WERI-Rb-1 (cell line): Measurements from ENCODE around the gene MEP1B.

Experiments used
- DNase-seq: peaks from one replicate; pipeline ENCODE4 v3.0.0-alpha.2; 2020
- H3K27ac ChIP-seq: fragments of 250-450 bp; sonication (Bioruptor Pico); 2 replicates; pipeline ENCODE4 v1.5.1; 2020; ENCODE audit warnings: mild to moderate bottlenecking, moderate library complexity
- H3K27me3 ChIP-seq: fragments of 250-450 bp; sonication (Bioruptor Pico); 2 replicates; pipeline ENCODE4 v1.5.1; 2021; ENCODE audit warnings: mild to moderate bottlenecking, low read depth, moderate library complexity; ENCODE audit not compliant: insufficient read depth, severe bottlenecking
- H3K36me3 ChIP-seq: fragments of 250-450 bp; sonication (Bioruptor Pico); 2 replicates; pipeline ENCODE4 v1.5.1; 2020; ENCODE audit warnings: mild to moderate bottlenecking, moderate library complexity
- H3K4me3 ChIP-seq: 2 replicates; pipeline ENCODE4 v1.5.1; 2011; ENCODE audit warnings: low read depth, mild to moderate bottlenecking, control low read depth, low read length
- H3K9me3 ChIP-seq: fragments of 250-450 bp; sonication (Bioruptor Pico); 2 replicates; pipeline ENCODE4 v1.5.1; 2021; ENCODE audit warnings: mild to moderate bottlenecking, moderate library complexity; ENCODE audit not compliant: severe bottlenecking
- TF ChIP-seq, protein P1 (sequence below): IDR thresholded peaks from 2 replicates; pipeline ENCODE4 v1.5.1; 2011; ENCODE audit warnings: low read depth, mild to moderate bottlenecking, control low read depth, inconsistent platforms, low read length

Gene MEP1B

DNA sequence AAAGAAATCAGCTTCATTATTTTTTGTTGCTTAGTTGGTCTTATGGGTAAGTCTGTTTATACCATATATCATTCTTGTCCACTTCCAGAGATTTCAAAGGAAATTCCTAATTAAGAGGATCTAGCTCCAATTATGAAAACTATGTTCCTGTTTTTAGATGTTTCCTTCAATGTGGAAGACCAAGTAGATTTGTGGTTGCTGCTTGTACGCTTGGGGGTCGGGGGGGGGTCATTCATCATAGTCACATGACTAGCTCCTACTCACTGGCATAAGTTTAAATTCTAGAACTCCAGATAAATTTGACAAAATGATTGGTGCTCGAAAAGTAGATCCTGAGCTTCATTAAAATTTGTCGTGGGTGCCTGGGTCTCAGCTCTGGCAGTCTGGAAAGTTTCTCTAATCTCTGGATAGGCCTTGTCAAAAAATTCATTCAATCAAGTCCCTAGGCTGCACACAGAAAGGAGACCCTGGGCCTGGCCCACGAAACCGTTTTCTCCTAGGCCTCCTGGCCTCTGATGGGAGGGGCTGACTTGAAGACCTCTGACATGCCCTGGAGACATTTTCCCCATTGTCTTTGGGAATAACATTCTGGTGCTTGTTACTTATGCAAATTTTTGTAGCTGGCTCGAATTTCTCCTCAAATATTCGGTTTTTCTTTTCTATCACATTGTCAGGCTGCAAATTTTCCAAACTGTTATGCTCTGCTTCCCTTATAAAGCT lies 62.5 kb downstream of the MEP1B start:
- peaks cover 76% of the 10 kb centered on the region for H3K27me3 ChIP-seq
- H3K4me3 ChIP-seq, result no peak overlapping the region
- no peak for DNase-seq
- H3K9me3 ChIP-seq, result no peaks in the 10 kb centered on the region
- H3K27ac ChIP-seq, result no peak overlapping the region
- TF ChIP-seq, protein P1, sequence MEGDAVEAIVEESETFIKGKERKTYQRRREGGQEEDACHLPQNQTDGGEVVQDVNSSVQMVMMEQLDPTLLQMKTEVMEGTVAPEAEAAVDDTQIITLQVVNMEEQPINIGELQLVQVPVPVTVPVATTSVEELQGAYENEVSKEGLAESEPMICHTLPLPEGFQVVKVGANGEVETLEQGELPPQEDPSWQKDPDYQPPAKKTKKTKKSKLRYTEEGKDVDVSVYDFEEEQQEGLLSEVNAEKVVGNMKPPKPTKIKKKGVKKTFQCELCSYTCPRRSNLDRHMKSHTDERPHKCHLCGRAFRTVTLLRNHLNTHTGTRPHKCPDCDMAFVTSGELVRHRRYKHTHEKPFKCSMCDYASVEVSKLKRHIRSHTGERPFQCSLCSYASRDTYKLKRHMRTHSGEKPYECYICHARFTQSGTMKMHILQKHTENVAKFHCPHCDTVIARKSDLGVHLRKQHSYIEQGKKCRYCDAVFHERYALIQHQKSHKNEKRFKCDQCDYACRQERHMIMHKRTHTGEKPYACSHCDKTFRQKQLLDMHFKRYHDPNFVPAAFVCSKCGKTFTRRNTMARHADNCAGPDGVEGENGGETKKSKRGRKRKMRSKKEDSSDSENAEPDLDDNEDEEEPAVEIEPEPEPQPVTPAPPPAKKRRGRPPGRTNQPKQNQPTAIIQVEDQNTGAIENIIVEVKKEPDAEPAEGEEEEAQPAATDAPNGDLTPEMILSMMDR, result no peak
- no peaks in the 10 kb centered on the region for H3K36me3 ChIP-seq

DNA sequence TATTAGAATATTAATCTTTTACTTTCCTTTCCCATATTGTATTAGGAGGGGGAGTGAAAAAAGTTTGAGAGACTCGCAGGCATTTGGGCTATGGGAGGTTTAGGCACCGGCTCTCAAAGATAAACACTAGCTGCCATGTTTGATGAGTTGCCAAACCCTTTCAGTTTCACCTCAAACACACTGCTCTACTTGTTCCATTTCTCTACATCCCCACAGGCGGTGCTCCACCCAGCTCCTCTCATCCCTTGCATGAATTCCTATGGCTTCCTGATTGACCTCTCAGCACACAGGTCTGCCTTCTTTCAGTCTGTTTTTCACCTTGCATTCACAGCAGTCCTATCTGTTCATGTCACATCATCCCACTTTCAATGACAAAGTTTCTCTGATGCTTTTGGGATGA lies 65.7 kb downstream of the MEP1B start:
- Histone ChIP-seq H3K27ac (no peak overlapping the region), H3K4me3 (no peak overlapping the region), H3K27me3 (peaks cover 58% of the 10 kb centered on the region), H3K9me3 (peaks cover 2% of the 10 kb centered on the region), H3K36me3 (no peaks in the 10 kb centered on the region)
- TF ChIP-seq, protein P1, result no peak
- DNase-seq, result no peak

DNA sequence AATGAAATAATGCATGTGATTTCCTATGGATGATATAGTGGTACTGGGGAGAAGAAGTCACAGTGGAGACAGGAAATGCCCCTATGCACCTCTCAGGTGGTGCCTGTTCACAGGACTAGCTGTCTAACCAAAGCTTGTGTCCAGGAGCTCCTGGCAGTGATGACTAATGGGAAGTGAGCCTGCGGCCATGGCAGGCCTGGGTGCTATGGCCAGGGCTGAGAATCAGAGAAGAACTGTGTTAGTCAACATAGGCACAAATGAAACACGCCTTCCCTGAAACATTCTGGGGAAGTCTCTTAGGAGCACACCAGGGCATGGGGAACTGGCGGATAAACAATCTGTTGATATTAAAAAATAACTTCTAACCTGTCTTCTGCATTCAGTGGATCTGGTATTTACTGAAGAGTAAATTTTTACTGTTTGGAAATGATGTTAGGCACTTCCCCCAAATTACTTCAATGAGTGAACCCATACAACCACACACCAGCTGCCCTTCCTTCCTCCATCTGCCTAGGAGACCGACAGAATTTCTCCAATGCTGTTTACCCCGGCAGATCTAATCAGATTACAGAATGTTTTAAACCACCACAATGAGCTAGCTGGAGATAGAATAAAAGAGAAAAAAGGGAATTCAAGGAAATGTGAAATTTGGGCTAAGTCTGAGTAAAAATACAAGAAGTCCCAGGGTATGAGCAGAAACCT lies 67.4 kb downstream of the MEP1B start:
- H3K27me3 ChIP-seq, result peaks cover 61% of the 10 kb centered on the region
- DNase-seq, result no peak
- no peaks in the 10 kb centered on the region for H3K36me3 ChIP-seq
- no peak overlapping the region for H3K4me3 ChIP-seq
- H3K27ac ChIP-seq, result no peak overlapping the region
- H3K9me3 ChIP-seq, result peaks cover 2% of the 10 kb centered on the region
- TF ChIP-seq, protein P1, result no peak

DNA sequence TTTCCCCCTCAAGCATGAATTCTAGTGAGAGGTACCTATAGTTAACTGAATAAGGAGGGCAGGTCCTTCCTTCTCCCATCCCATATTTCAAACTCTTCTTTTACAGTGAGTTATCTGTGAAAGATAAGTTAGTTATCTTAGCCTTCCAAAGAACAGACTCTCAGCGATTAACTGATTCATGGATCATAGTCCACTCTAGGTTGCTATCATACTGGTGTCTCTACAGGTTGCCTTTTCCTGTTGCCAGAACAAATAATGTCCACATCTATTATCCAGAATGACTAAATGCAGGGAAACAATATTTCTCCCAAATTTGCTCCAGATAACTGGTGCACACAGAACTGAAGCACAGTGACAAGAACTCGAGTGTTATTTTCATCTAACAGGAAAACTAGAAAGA lies 68.3 kb downstream of the MEP1B start:
- TF ChIP-seq, protein P1, result no peak
- no peak for DNase-seq
- Histone ChIP-seq H3K4me3 (no peak overlapping the region), H3K27me3 (peaks cover 55% of the 10 kb centered on the region), H3K36me3 (no peaks in the 10 kb centered on the region), H3K27ac (no peak overlapping the region), H3K9me3 (peaks cover 2% of the 10 kb centered on the region)

DNA sequence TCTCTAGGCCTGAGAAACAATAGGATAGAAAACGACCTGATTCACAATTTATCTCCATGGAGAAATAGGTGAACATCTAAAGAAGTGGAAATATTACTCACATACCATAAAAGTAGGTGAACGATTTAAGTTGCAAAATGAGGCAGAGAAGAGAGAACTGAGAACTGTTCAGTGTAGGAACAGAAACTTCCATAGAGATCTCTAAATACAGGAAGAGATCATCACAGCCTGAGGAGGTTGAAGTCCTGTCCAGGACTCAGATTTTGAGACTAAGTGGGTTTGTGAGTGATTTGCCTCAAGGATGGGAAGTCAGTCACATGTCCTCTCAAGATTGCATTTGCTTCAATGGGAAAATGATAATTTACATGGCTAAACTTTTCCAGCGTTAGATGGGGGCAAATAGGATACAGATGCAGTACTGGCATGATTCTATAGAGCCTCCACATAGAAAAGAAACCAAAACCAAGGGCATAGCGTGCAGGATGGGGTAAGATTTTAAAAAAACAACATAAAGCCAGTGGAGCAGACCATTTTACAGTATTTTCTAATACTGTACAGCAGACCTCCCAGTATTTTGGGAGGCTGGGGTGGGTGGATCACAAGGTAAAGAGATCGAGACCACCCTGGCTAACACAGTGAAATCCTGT lies 68.8 kb downstream of the MEP1B start:
- H3K9me3 ChIP-seq, result peaks cover 2% of the 10 kb centered on the region
- no peak for DNase-seq
- H3K27me3 ChIP-seq, result peaks cover 50% of the 10 kb centered on the region
- TF ChIP-seq, protein P1, result no peak
- no peaks in the 10 kb centered on the region for H3K36me3 ChIP-seq
- H3K4me3 ChIP-seq, result no peak overlapping the region
- no peak overlapping the region for H3K27ac ChIP-seq
